CD4-positive, CD25-positive, alpha-beta regulatory T cell (primary cell): Measurements from ENCODE around the gene DLG5. TPM values are rescaled to one million over a fixed set of nuclear protein-coding genes. Genes with fewer than 3 reads are reported as not detected.
A peak's percentile ranks its signal among the peaks of the same experiment; 100 is the strongest.

Experiments used
- ATAC-seq, 2 donors: fragments of 150-1000 bp; cut with Tn5 transposase; one replicate each; pipeline ENCODE4 v1.10.0; 2021; ENCODE audit warnings: low read depth in 2 of 2, moderate number of reproducible peaks in 2 of 2, moderate library complexity in 1 of 2
- DNase-seq, 3 donors: peaks; one replicate each; pipeline versions ENCODE4 v3.0.0 to v3.0.0-alpha.2; 2012 to 2022; ENCODE audit warnings: mixed read lengths in 1 of 3
- H3K27ac ChIP-seq: one replicate; pipeline ENCODE4 v1.7.0; 2013; ENCODE audit warnings: mild to moderate bottlenecking, low read length; ENCODE audit not compliant: insufficient read depth, poor library complexity, severe bottlenecking
- H3K27me3 ChIP-seq: one replicate; pipeline ENCODE4 v1.7.0; 2013; ENCODE audit warnings: low read length; ENCODE audit not compliant: control insufficient read depth, insufficient read depth
- H3K36me3 ChIP-seq: one replicate; pipeline ENCODE4 v1.7.0; 2013; ENCODE audit warnings: mild to moderate bottlenecking, low read length, moderate library complexity; ENCODE audit not compliant: control insufficient read depth, insufficient read depth
- H3K4me1 ChIP-seq: 2 replicates; pipeline ENCODE4 v1.7.0; 2013; ENCODE audit warnings: mild to moderate bottlenecking, low read length; ENCODE audit not compliant: insufficient read depth, control insufficient read depth, poor library complexity, severe bottlenecking
- H3K4me3 ChIP-seq: one replicate; pipeline ENCODE4 v1.7.0; 2013; ENCODE audit warnings: low read depth, mild to moderate bottlenecking, low read length, moderate library complexity
- H3K9me3 ChIP-seq, 2 experiments: 1 replicate in 1 of 2; 2 replicates in 1 of 2; pipeline ENCODE4 v1.7.0; 2013; ENCODE audit warnings: low read length in 2 of 2, mild to moderate bottlenecking in 1 of 2, moderate library complexity in 1 of 2; ENCODE audit not compliant: control insufficient read depth in 2 of 2
- H3K27ac Mint-ChIP-seq, 3 donors: one replicate each; pipeline ENCODE4 v1.8.0; 2020 to 2022; ENCODE audit warnings: mild to moderate bottlenecking in 3 of 3, mixed read lengths in 3 of 3, moderate library complexity in 2 of 3
- H3K27me3 Mint-ChIP-seq: one replicate; pipeline ENCODE4 v1.8.0; 2022; ENCODE audit warnings: mild to moderate bottlenecking, mixed read lengths
- H3K36me3 Mint-ChIP-seq: one replicate; pipeline ENCODE4 v1.8.0; 2020; ENCODE audit warnings: mixed read lengths
- H3K4me1 Mint-ChIP-seq, 4 donors: one replicate each; pipeline ENCODE4 v1.8.0; 2020 to 2022; ENCODE audit warnings: mixed read lengths in 4 of 4, mild to moderate bottlenecking in 1 of 4
- H3K4me3 Mint-ChIP-seq, 4 donors: one replicate each; pipeline ENCODE4 v1.8.0; 2020 to 2022; ENCODE audit warnings: mild to moderate bottlenecking in 4 of 4, mixed read lengths in 4 of 4, moderate library complexity in 3 of 4
- H3K9me3 Mint-ChIP-seq, 7 donors: one replicate each; pipeline ENCODE4 v1.8.0; 2020 to 2022; ENCODE audit warnings: mixed read lengths in 7 of 7, mild to moderate bottlenecking in 3 of 7, moderate library complexity in 2 of 7
- polyA plus RNA-seq, 4 donors: library from polyadenylated mRNA; unstranded; fragments of 300-500 nt; fragmentation: Illumina TruSeq; gene quantifications; one replicate each; pipeline ENCODE4 v1.2.3, GENCODE V29; 2021
- total RNA-seq: library from RNA; stranded (reverse); gene quantifications from one replicate; pipeline ENCODE4 v1.2.3, GENCODE V29; 2022

DLG5 gene
- total and polyA plus RNA-seq, 5 donors from 2014 or later, result 0.06 to 3.7 (median 0.14) TPM; not detected in 1

GRCh38 chr10:77892761-77893160, 33.8 kb downstream of the DLG5 start:
- no peaks in the 10 kb centered on the region for H3K27me3 ChIP-seq
- no peak overlapping the region for H3K4me3 ChIP-seq
- ATAC-seq (no peak), DNase-seq (no peak)
- H3K9me3 Mint-ChIP-seq, result no peaks in the 10 kb centered on the region
- H3K9me3 ChIP-seq, result no peaks in the 10 kb centered on the region
- H3K27ac ChIP-seq, result no peak overlapping the region
- H3K4me3 Mint-ChIP-seq, result no peak overlapping the region
- H3K27ac Mint-ChIP-seq, result no peak overlapping the region
- no peaks in the 10 kb centered on the region for H3K4me1 ChIP-seq
- peaks cover 4% of the 10 kb centered on the region for H3K27me3 Mint-ChIP-seq
- no peaks in the 10 kb centered on the region for H3K36me3 ChIP-seq
- H3K4me1 Mint-ChIP-seq, result no peaks in the 10 kb centered on the region
- no peaks in the 10 kb centered on the region for H3K36me3 Mint-ChIP-seq

- H3K36me3 ChIP-seq, result no peaks in the 10 kb centered on the region
- H3K9me3 ChIP-seq, result no peaks in the 10 kb centered on the region
- Mint-ChIP-seq H3K27me3 (no peaks in the 10 kb centered on the region), H3K36me3 (no peaks in the 10 kb centered on the region), H3K9me3 (no peaks in the 10 kb centered on the region), H3K27ac (no peak overlapping the region), H3K4me1 (no peaks in the 10 kb centered on the region), H3K4me3 (no peak overlapping the region)
- no peak for ATAC-seq
- H3K27ac ChIP-seq, result no peak overlapping the region
- no peaks in the 10 kb centered on the region for H3K4me1 ChIP-seq
- no peak for DNase-seq
- no peaks in the 10 kb centered on the region for H3K27me3 ChIP-seq
- H3K4me3 ChIP-seq, result no peak overlapping the region
Observed at GRCh38 chr10:77892021-77892739, 34.4 kb downstream of the DLG5 start.

DNA sequence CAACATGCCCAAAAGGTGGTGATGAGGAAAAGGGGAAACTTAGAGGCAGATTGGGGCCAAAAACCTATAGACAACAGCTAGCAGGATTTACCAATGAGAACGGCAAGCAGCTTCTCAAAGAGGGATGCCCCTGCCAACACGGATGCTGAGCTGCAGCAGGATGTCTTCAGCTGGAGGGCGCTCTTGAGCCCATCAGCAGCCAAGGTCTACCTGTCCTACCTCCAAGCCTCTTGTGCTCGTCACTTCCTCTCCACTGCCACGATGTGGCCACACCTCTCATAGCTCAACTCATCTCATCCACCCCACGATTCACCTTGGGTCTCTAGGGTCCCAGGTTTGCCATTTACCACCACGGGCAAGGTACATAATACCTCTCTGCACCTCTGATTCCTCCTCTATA, 36.5 kb downstream of the DLG5 start:
- ATAC-seq, result no peak
- Histone ChIP-seq H3K4me1 (no peaks in the 10 kb centered on the region), H3K9me3 (no peaks in the 10 kb centered on the region), H3K4me3 (no peak overlapping the region), H3K36me3 (no peaks in the 10 kb centered on the region), H3K27me3 (no peaks in the 10 kb centered on the region), H3K27ac (no peak overlapping the region)
- Mint-ChIP-seq H3K27me3 (no peaks in the 10 kb centered on the region), H3K36me3 (no peaks in the 10 kb centered on the region), H3K4me3 (no peak overlapping the region), H3K4me1 (no peaks in the 10 kb centered on the region), H3K9me3 (peaks cover 0 to 1% (median 0%) of the 10 kb centered on the region in 7 donors), H3K27ac (no peak overlapping the region)
- DNase-seq, result no peak

DNA sequence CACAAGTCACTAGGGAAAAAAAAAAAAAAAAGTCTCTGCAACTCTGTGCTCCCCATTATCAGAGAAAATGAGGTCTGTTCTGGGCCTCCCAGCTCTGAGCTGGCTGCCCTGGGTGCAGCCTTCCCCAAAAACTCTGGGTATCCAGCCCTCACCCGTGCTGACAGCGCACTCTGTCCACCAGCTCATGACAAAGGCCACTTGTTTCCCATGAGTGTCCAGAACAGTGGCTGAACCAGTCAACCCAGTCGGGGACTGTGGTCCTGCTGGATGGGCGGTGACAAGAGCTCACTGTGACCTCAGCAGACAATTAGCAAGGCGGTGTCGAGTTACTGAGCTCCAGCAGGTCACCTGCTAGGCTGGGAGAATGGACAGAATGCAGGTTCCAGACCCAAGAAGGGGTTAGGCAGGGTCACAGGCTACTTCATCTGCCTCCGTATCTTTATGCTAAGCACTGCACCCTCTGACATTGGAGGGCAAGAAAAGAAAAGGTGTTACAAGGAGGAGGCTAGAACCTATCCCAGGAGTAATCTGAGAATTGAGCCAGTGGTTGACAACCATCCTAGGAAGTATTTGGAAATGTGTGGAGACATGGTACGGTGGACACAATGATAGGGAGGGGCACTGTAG, 37.2 kb downstream of the DLG5 start:
- no peak overlapping the region for H3K27ac ChIP-seq

GRCh38 chr10:77888356-77888703, 38.2 kb downstream of the DLG5 start:
- no peak for ATAC-seq
- H3K4me1 Mint-ChIP-seq, result peaks cover 0 to 2% (median 0%) of the 10 kb centered on the region in 4 donors
- Histone ChIP-seq H3K36me3 (no peaks in the 10 kb centered on the region), H3K4me1 (no peaks in the 10 kb centered on the region), H3K27ac (no peak overlapping the region), H3K27me3 (no peaks in the 10 kb centered on the region), H3K4me3 (no peak overlapping the region), H3K9me3 (no peaks in the 10 kb centered on the region)
- H3K4me3 Mint-ChIP-seq, result no peak overlapping the region
- no peak for DNase-seq
- H3K36me3 Mint-ChIP-seq, result no peaks in the 10 kb centered on the region
- H3K9me3 Mint-ChIP-seq, result peaks cover 0 to 1% (median 0%) of the 10 kb centered on the region in 7 donors
- H3K27ac Mint-ChIP-seq, result no peak overlapping the region
- H3K27me3 Mint-ChIP-seq, result no peaks in the 10 kb centered on the region

More for the DNA sequence above, 37.2 kb downstream of the DLG5 start:
- H3K4me3 Mint-ChIP-seq, result no peak overlapping the region
- H3K9me3 Mint-ChIP-seq, result peaks cover 0 to 1% (median 0%) of the 10 kb centered on the region in 7 donors
- Histone ChIP-seq H3K27me3 (no peaks in the 10 kb centered on the region), H3K4me3 (no peak overlapping the region), H3K9me3 (no peaks in the 10 kb centered on the region), H3K4me1 (no peaks in the 10 kb centered on the region), H3K36me3 (no peaks in the 10 kb centered on the region)
- no peaks in the 10 kb centered on the region for H3K4me1 Mint-ChIP-seq
- H3K36me3 Mint-ChIP-seq, result no peaks in the 10 kb centered on the region
- ATAC-seq, result no peak
- DNase-seq, result no peak
- no peaks in the 10 kb centered on the region for H3K27me3 Mint-ChIP-seq
- H3K27ac Mint-ChIP-seq, result peak overlapping the region in 1 of 3 donors; percentile 75

- H3K36me3 ChIP-seq, result no peaks in the 10 kb centered on the region
- Mint-ChIP-seq H3K4me1 (peaks cover 0 to 2% (median 0%) of the 10 kb centered on the region in 4 donors), H3K9me3 (peaks cover 0 to 1% (median 0%) of the 10 kb centered on the region in 7 donors), H3K36me3 (no peaks in the 10 kb centered on the region), H3K4me3 (no peak overlapping the region), H3K27ac (no peak overlapping the region), H3K27me3 (no peaks in the 10 kb centered on the region)
- ATAC-seq (no peak), DNase-seq (no peak)
- no peak overlapping the region for H3K27ac ChIP-seq
- H3K4me3 ChIP-seq, result no peak overlapping the region
- H3K9me3 ChIP-seq, result no peaks in the 10 kb centered on the region
- H3K4me1 ChIP-seq, result no peaks in the 10 kb centered on the region
- H3K27me3 ChIP-seq, result no peaks in the 10 kb centered on the region
Observed at GRCh38 chr10:77887631-77888355, 38.8 kb downstream of the DLG5 start.

GRCh38 chr10:77886795-77887355, 39.7 kb downstream of the DLG5 start:
- no peaks in the 10 kb centered on the region for H3K36me3 ChIP-seq
- H3K27ac ChIP-seq, result no peak overlapping the region
- Mint-ChIP-seq H3K27ac (peak overlapping the region in 1 of 3 donors; percentile 36), H3K4me1 (peaks cover 0 to 2% (median 0%) of the 10 kb centered on the region in 4 donors), H3K4me3 (no peak overlapping the region), H3K9me3 (peaks cover 0 to 1% (median 0%) of the 10 kb centered on the region in 7 donors), H3K36me3 (no peaks in the 10 kb centered on the region), H3K27me3 (no peaks in the 10 kb centered on the region)
- H3K27me3 ChIP-seq, result no peaks in the 10 kb centered on the region
- ATAC-seq (no peak), DNase-seq (no peak)
- H3K4me3 ChIP-seq, result no peak overlapping the region
- no peaks in the 10 kb centered on the region for H3K4me1 ChIP-seq
- H3K9me3 ChIP-seq, result no peaks in the 10 kb centered on the region
